ENCODE results near the gene ASH1L.
"Not testable (repeated sequence)": the region's sequence is repeated elsewhere in the genome, so short reads cannot be mapped to it uniquely, and the experiment has no call there.

The ASH1L gene

DNA sequence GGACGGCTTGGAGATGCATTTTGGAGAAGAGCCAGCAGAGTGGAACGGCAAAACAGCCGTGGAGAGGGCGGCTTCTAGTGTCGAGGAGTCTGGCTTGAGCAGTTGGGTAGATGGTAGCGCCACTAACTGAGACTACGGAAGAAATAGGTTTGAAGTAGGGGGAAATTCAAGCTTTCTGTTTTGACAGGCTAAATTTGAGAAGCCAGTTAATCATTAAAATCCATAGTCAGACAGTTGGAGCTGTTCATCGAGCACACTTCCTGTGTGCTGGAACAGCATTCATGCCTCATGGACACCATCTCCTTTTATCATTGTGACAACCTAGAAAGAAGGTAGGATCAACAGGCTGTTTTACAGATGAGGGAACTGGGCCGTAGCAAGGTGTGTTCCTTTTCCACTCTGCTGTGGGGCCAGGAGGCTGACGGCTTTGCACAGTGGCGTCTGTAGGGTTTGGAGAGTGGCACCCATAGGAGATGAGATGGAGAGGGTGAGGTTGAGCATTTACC, 258.0 kb downstream of the ASH1L start:
- DNase-seq: no peak

GRCh38 chr1:155301342-155301841, 261.2 kb downstream of the ASH1L start, which contains the start of gene PKLR:
TSS of gene PKLR (minus strand) at chr1:155301438. CDS start at chr1:155301395, 43 bp downstream.
- no peak for DNase-seq

DNA sequence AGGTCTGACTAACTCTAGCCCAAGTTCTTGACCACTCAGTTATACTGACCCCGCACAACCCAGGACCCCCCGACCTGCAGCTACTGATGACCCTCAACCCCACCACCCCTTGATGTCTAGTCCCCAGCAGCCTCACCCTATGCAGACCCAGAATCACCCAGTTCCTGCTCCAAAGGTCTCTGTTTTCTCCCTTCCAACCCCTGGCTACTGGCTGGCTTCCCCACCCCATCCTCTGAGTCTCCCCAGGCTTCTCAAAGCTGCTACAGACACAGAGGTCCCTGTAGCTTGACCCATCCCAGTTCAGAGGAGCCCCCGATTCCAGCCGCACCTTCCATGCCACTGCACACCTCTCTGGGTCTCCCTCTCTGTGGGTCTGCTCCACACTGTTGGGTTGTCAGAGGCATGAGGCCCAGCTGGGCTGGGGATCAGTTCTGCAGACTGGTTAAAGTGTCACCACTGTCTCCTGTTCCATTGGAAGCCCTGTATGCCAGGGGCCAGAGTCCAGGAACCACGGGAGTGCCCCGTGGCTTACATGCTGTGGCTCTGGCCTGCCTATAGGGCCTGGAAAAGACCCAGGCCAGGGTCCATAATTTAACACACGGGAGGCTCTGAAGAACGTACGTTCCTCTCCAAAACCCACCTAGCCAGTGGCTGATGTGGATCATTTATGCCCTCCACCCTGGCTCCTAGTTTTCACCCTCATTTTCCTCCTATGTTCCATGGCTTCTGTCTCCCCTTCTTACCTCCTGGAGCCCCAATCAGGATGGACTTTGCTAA, 261.9 kb downstream of the ASH1L start:
- no peak for DNase-seq

DNA sequence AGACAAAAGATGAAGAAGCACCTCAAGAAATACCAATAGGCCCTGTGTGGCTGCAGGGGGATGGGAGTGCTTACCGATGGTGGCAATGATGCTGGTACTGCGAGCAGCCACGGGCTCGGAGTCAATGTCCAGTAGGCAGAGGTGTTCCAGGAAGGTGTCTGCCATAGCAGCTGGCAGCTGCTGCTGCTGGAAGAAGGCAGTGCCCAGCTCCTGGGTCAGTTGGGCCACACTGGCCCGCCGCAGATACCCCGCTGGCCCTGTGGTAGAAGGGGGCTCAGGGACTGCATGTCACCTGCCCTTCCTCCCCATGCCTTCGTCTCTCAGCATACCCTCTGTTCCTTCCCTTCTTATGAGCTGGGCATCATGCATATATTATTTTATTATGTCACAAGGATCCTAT, 262.6 kb downstream of the ASH1L start:
- DNase-seq: no peak

GRCh38 chr1:155297384-155297783, 265.2 kb downstream of the ASH1L start:
- DNase-seq: no peak

DNA sequence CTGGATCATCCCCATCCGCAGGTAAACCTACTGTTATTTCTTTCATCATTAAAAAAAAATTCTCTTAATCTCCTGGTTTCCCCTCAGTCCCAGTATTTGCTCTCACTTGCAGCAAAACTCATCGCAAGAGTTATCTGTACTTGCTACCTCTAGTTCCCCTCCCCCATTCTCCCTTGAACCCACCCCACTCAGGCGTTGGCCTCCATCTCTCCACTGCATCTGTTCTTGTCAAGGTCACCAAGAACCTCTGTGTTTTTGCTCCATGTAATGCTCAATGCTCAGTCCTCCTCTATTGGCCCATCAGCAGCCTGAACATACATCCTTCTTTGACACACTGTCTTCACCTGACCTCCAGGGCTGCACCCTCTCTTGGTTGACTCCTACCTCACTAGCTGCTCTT, 265.9 kb downstream of the ASH1L start:
- no peak for DNase-seq

DNA sequence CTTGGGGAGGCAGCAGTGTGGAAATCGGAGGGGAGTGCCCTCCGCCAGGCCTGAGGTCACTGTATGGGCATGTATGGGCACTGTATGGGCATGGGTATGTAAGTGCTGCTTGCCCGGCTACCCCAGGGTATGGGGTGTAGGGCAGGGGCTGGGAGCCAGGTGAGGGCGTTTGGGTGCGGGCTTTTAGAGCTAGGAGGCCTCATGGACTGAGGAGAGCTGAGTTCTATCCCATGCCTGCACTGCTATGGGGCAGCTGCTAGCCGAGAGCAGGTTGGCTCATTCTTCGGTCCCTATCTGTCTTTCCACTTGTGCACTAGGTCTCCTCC, 266.7 kb downstream of the ASH1L start:
- DNase-seq: no peak

DNA sequence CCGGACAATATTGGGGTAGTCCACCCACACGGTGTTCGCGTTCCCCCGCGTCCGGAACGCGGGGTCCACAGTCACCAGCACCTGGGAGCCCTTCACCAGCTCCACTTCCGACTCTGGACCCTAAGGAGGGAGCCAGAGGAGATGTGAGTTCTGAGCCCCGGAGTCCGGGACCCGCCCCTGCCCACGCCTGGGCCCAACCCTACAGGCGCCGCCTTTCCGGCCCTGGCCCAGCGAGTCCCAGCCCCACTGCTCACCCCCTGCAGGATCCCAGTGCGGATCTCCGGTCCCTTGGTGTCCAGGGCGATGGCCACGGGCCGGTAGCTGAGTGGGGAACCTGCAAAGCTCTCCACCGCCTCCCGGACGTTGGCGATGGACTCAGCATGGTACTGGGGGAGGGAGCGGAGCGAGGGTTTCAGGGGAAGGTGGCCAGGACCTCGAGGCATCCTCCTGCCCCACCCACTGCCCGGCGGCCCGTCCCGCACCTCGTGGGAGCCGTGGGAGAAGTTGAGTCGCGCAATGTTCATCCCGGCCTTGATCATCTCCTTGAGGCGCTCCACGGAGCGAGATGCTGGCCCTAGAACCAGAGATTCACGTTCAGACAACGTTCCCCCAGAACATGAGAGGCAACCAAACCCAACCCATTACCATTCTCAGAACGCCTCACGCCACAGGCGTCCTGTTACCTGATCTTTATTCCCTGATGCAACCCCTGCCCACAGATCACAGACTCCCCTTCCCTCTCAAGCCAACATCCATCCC, 267.2 kb downstream of the ASH1L start:
- DNase-seq: no peak

DNA sequence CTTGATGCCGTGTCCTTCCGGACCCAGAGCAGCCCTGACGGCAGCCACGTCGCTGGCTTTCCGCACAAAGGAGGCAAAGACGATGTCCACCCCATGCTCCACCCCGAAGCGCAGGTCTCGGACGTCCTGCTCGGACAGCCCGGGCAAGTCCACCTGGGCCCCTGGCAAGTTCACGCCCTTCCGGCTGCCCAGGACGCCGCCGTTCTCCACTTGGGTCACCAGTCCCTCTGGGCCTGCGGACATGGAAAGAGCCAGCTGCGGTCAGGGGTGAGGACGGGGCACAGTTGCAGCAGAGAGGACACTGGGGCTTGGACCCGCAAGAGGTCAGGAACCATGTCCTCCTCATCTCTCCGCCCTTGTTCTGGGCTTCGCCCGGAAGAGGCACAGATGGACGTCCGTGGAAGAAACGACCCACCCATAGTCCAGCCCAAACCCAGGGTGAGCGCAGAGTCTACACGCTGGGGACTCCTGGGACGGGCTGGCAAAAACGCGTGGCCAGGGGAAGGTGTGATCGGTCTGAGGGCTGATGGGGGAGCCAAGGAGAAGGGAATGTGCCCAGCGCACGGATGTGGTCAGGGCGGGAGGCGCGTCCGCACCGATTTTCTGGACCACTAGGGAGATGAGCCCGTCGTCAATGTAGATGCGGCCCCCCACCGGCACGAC, 268.0 kb downstream of the ASH1L start:
- DNase-seq: no peak

DNA sequence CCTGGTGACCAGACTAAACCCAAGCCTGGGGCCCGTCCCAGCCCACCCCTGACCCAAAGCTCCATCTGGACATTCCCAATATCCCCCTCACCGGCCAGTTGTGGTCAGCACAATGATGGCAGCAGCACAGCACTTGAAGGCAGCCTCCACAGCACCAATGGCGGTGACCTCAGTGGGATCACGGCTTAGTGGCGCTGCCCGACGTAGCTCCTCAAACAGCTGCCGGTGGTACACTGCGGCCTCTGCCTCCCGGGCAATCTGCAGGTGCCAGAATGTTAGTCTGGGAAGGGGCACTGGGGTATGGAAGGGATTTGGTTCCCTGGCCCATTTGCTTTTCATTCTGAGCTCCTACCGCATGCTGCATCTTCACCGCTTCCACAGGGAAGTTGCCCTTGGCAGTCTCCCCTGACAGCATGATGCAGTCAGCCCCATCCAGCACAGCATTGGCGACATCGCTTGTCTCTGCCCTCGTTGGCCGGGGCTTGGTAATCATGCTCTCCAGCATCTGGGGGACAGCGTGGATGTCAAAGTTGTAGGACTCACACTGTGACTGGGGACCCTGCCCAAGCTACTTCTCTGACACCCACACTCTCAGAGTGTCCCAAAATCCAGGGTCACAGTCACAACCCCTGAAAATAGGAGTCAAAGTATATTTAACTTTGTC, 269.4 kb downstream of the ASH1L start:
- DNase-seq: no peak

DNA sequence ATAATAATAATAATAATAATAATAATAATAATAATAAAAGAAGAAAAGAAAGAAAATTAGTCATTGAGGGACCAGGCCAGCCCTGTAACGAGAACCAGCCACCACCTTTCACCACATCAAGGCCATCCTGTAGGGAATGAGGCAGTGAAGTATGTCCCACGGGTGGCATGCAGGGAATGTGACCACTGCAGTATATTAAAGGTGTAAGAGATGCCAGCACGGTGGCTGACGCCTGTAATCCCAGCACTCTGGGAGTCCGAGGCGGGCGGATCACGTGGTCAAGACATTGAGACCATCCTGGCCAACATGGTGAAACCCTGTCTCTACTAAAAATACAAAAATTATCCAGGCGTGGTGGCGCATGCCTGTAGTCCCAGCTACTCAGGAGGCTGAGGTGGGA, 271.6 kb downstream of the ASH1L start:
- not testable (repeated sequence) for DNase-seq

DNA sequence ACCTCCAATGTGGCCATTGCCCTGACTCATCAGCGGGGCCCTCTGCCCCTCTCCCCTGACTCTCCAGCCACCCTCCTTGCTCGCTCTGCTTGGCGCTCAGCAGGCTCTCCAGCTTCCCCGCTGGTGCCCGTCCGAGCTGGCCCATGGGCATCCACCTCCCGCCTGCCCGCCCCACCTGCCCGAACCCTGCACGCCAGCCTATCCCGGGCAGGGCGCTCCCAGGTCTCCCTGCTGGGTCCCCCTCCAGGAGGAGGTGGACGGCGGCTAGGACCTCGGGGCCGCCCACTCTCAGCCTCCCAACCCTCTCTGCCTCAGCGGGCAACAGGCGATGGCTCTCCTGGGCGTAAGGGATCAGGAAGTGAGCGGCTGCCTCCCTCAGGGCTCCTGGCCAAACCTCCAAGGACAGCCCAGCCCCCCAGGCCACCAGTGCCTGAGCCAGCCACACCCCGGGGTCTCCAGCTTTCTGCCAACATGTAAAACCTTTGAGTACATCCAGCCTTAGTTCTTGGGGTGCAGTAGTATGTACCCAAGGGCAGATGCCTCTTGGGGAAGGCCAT, 274.5 kb downstream of the ASH1L start:
- no peak for DNase-seq

DNA sequence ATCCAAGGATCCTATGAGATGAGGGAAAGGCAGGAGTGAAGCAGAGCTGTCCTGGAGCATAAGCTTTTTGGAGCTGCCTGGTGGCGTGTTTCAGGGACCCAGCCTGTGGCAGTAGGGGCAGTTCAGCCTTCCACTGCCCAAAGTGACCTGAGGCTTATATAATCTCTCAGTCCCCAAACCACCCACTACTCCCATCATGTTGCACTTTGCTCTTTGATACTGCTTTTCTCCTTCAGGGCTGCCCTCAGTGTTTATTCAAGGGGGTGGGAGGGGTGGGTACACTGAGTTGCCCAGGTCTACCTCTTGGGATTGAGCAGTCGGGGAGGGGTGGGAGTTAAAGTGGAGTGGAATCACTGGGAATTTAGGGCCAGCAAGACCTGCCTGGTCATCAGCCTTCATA, 276.1 kb downstream of the ASH1L start:
- DNase-seq: no peak

DNA sequence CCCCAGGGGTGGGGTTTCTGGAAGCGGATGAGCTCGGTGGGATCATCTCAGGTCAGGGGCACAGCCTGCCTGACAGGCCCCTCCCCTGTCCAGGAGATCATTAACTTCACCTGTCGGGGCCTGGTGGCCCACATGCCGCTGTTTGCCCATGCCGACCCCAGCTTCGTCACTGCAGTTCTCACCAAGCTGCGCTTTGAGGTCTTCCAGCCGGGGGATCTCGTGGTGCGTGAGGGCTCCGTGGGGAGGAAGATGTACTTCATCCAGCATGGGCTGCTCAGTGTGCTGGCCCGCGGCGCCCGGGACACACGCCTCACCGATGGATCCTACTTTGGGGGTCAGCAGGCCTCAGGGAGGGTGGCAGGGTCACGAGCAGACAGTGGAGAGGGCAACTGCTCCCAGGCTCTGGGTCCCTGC, 277.0 kb downstream of the ASH1L start:
- DNase-seq: no peak

All from Kasumi-1 (cell line).